ENCODE measurements around the gene LRRC7.

The LRRC7 gene

GRCh38 chr1:70077066-70077465 is 509.3 kb downstream of the LRRC7 start:
- Histone ChIP-seq H4K20me1 (ENCODE audit: insufficient read depth, low read length, poor library complexity, severe bottlenecking) (no peaks in the 10 kb centered on the region), H3K9me2 (replicated peaks; ENCODE audit: low read depth, low read length) (no peaks in the 10 kb centered on the region), H3K27me3 (ENCODE audit: insufficient read depth, low read length, poor library complexity, severe bottlenecking) (no peaks in the 10 kb centered on the region), H3K9ac (ENCODE audit: low read depth, low read length, poor library complexity, severe bottlenecking) (no peak overlapping the region), H3K4me1 (ENCODE audit: insufficient read depth, low read length, poor library complexity, severe bottlenecking) (no peaks in the 10 kb centered on the region), H3K36me3 (ENCODE audit: insufficient read depth, low read length) (no peaks in the 10 kb centered on the region), H3K9me3 (ENCODE audit: insufficient read depth, low read depth, low read length) (no peaks in the 10 kb centered on the region), H3K4me2 (ENCODE audit: low read depth, low read length, poor library complexity, severe bottlenecking) (no peak overlapping the region), H3K79me2 (ENCODE audit: insufficient read depth, low read length) (no peaks in the 10 kb centered on the region), H2AFZ (ENCODE audit: low read length) (no peak overlapping the region), H3K4me3 (ENCODE audit: low read length, poor library complexity, severe bottlenecking) (no peak overlapping the region), H3F3A (ENCODE audit: low read depth) (0 out of 2 replicates have a peak, but pooled peaks cover 3% of the 10 kb centered on the region)
- TF ChIP-seq EZH2phosphoT487 (IDR thresholded peaks at IDR 0.05; ENCODE audit: borderline replicate concordance): no peak
- TF ChIP-seq CTCF (conservative IDR thresholded peaks at IDR 0.05; ENCODE audit: low read length): no peak

- no peaks in the 10 kb centered on the region for H4K20me1 ChIP-seq (ENCODE audit: insufficient read depth, low read length, poor library complexity, severe bottlenecking)
- TF ChIP-seq CTCF (conservative IDR thresholded peaks at IDR 0.05; ENCODE audit: low read length): no peak
- no peak for TF ChIP-seq EZH2phosphoT487 (IDR thresholded peaks at IDR 0.05; ENCODE audit: borderline replicate concordance)
- H3K4me2 ChIP-seq (ENCODE audit: low read depth, low read length, poor library complexity, severe bottlenecking): no peak overlapping the region
- no peak overlapping the region for H3K4me3 ChIP-seq (ENCODE audit: low read length, poor library complexity, severe bottlenecking)
- no peaks in the 10 kb centered on the region for H3K79me2 ChIP-seq (ENCODE audit: insufficient read depth, low read length)
- no peaks in the 10 kb centered on the region for H3K36me3 ChIP-seq (ENCODE audit: insufficient read depth, low read length)
- H3K9me2 ChIP-seq (replicated peaks; ENCODE audit: low read depth, low read length): no peaks in the 10 kb centered on the region
- H3K27me3 ChIP-seq (ENCODE audit: insufficient read depth, low read length, poor library complexity, severe bottlenecking): no peaks in the 10 kb centered on the region
- peaks cover 7% of the 10 kb centered on the region for H3K9me3 ChIP-seq (ENCODE audit: insufficient read depth, low read depth, low read length)
- peaks cover 9% of the 10 kb centered on the region for H3K4me1 ChIP-seq (ENCODE audit: insufficient read depth, low read length, poor library complexity, severe bottlenecking)
- H2AFZ ChIP-seq (ENCODE audit: low read length): no peak overlapping the region
- 0 out of 2 replicates have a peak, but pooled peaks cover 3% of the 10 kb centered on the region for H3F3A ChIP-seq (ENCODE audit: low read depth)
- no peak overlapping the region for H3K9ac ChIP-seq (ENCODE audit: low read depth, low read length, poor library complexity, severe bottlenecking)
Measured at GRCh38 chr1:70079546-70079945, 511.8 kb downstream of the LRRC7 start.

- Histone ChIP-seq H3K79me2 (ENCODE audit: insufficient read depth, low read length) (no peaks in the 10 kb centered on the region), H3F3A (ENCODE audit: low read depth) (0 out of 2 replicates have a peak, but pooled peaks cover 3% of the 10 kb centered on the region), H3K36me3 (ENCODE audit: insufficient read depth, low read length) (no peaks in the 10 kb centered on the region), H4K20me1 (ENCODE audit: insufficient read depth, low read length, poor library complexity, severe bottlenecking) (no peaks in the 10 kb centered on the region), H3K9me2 (replicated peaks; ENCODE audit: low read depth, low read length) (no peaks in the 10 kb centered on the region), H3K4me2 (ENCODE audit: low read depth, low read length, poor library complexity, severe bottlenecking) (no peak overlapping the region), H3K4me1 (ENCODE audit: insufficient read depth, low read length, poor library complexity, severe bottlenecking) (peaks cover 9% of the 10 kb centered on the region), H2AFZ (ENCODE audit: low read length) (peak overlapping the region; percentile 20; the same call in 1 of the 2 replicates), H3K4me3 (ENCODE audit: low read length, poor library complexity, severe bottlenecking) (no peak overlapping the region), H3K27me3 (ENCODE audit: insufficient read depth, low read length, poor library complexity, severe bottlenecking) (no peaks in the 10 kb centered on the region), H3K9ac (ENCODE audit: low read depth, low read length, poor library complexity, severe bottlenecking) (no peak overlapping the region), H3K9me3 (ENCODE audit: insufficient read depth, low read depth, low read length) (peaks cover 8% of the 10 kb centered on the region)
- TF ChIP-seq CTCF (conservative IDR thresholded peaks at IDR 0.05; ENCODE audit: low read length) (no peak), EZH2phosphoT487 (IDR thresholded peaks at IDR 0.05; ENCODE audit: borderline replicate concordance) (no peak)
Measured at GRCh38 chr1:70083519-70083918, 515.8 kb downstream of the LRRC7 start.
